SJCRH30 (cell line): ENCODE results near the gene NINJ2. TPM values are rescaled to one million over a fixed set of nuclear protein-coding genes. Genes with fewer than 3 reads are reported as not detected.

Experiments used
- DNase-seq, 2 experiments: peaks; one replicate each; pipeline ENCODE4 v3.0.0-alpha.2; 2015 to 2020
- H3K27ac ChIP-seq: fragments of 250-450 bp; sonication (Bioruptor Pico); 2 replicates; pipeline ENCODE4 v1.5.1; 2020; ENCODE audit warnings: mild to moderate bottlenecking, moderate library complexity
- H3K27me3 ChIP-seq: fragments of 250-450 bp; sonication (Bioruptor Pico); 2 replicates; pipeline ENCODE4 v1.5.1; 2020; ENCODE audit warnings: mild to moderate bottlenecking, moderate library complexity
- H3K36me3 ChIP-seq: fragments of 250-450 bp; sonication (Bioruptor Pico); 2 replicates; pipeline ENCODE4 v1.5.1; 2020; ENCODE audit warnings: mild to moderate bottlenecking, moderate library complexity
- H3K4me1 ChIP-seq: fragments of 250-450 bp; sonication (Bioruptor Pico); 2 replicates; pipeline ENCODE4 v1.5.1; 2020; ENCODE audit warnings: mild to moderate bottlenecking, moderate library complexity
- H3K4me3 ChIP-seq: fragments of 250-450 bp; sonication (Bioruptor Pico); 2 replicates; pipeline ENCODE4 v1.5.1; 2020; ENCODE audit warnings: mild to moderate bottlenecking, moderate library complexity
- H3K9me3 ChIP-seq: fragments of 250-450 bp; sonication (Bioruptor Pico); replicated peaks from 2 replicates; pipeline ENCODE4 v1.5.1; 2020; ENCODE audit warnings: mild to moderate bottlenecking, moderate library complexity
- total RNA-seq: library from RNA; depleted of rRNA; stranded (reverse); fragments of >200 nt; shearing (Covaris generic); gene quantifications from 2 replicates; pipeline ENCODE4 v1.2.3, GENCODE V29; 2014

The NINJ2 gene
- total RNA-seq, 1 experiment from 2014 or later, result 0.24 TPM

- Histone ChIP-seq H3K27ac (no peak overlapping the region), H3K9me3 (no peaks in the 10 kb centered on the region), H3K4me1 (peaks cover 2% of the 10 kb centered on the region; the same call in 1 of the 2 replicates), H3K36me3 (no peaks in the 10 kb centered on the region), H3K27me3 (no peaks in the 10 kb centered on the region), H3K4me3 (no peak overlapping the region)
- DNase-seq, result no peak
Measured at GRCh38 chr12:619346-619745, 43.9 kb downstream of the NINJ2 start.

GRCh38 chr12:618605-619004, 44.6 kb downstream of the NINJ2 start:
- Histone ChIP-seq H3K4me1 (peaks cover 2% of the 10 kb centered on the region; the same call in 1 of the 2 replicates), H3K27ac (no peak overlapping the region), H3K27me3 (no peaks in the 10 kb centered on the region), H3K9me3 (no peaks in the 10 kb centered on the region), H3K4me3 (no peak overlapping the region), H3K36me3 (no peaks in the 10 kb centered on the region)
- no peak for DNase-seq

- Histone ChIP-seq H3K4me1 (peaks cover 2% of the 10 kb centered on the region; the same call in 1 of the 2 replicates), H3K27me3 (no peaks in the 10 kb centered on the region), H3K36me3 (no peaks in the 10 kb centered on the region), H3K4me3 (no peak overlapping the region), H3K27ac (no peak overlapping the region), H3K9me3 (no peaks in the 10 kb centered on the region)
- DNase-seq, result peak; percentile 63 to 74
Measured at GRCh38 chr12:617304-617915, 45.8 kb downstream of the NINJ2 start.

GRCh38 chr12:615620-616019, 47.6 kb downstream of the NINJ2 start:
- Histone ChIP-seq H3K27ac (no peak overlapping the region), H3K36me3 (no peaks in the 10 kb centered on the region)

GRCh38 chr12:614411-614970, 48.8 kb downstream of the NINJ2 start:
- no peak overlapping the region for H3K27ac ChIP-seq
- H3K9me3 ChIP-seq, result no peaks in the 10 kb centered on the region; the same call in 1 of the 2 replicates
- H3K4me1 ChIP-seq, result peaks cover 8% of the 10 kb centered on the region
- no peak overlapping the region for H3K4me3 ChIP-seq
- peak; percentile 36 to 58 for DNase-seq
- H3K27me3 ChIP-seq, result no peaks in the 10 kb centered on the region
- no peaks in the 10 kb centered on the region for H3K36me3 ChIP-seq

More at GRCh38 chr12:615620-616019, 47.6 kb downstream of the NINJ2 start:
- Histone ChIP-seq H3K27me3 (no peaks in the 10 kb centered on the region), H3K4me1 (peaks cover 2% of the 10 kb centered on the region; the same call in 1 of the 2 replicates), H3K4me3 (no peak overlapping the region), H3K9me3 (no peaks in the 10 kb centered on the region; the same call in 1 of the 2 replicates)
- DNase-seq, result no peak

GRCh38 chr12:613996-614395, 49.2 kb downstream of the NINJ2 start:
- no peak for DNase-seq
- no peak overlapping the region for H3K27ac ChIP-seq
- H3K36me3 ChIP-seq, result no peaks in the 10 kb centered on the region
- no peak overlapping the region for H3K4me3 ChIP-seq
- H3K9me3 ChIP-seq, result no peaks in the 10 kb centered on the region; the same call in 1 of the 2 replicates
- H3K27me3 ChIP-seq, result no peaks in the 10 kb centered on the region
- peaks cover 8% of the 10 kb centered on the region for H3K4me1 ChIP-seq

GRCh38 chr12:612886-613285, 50.4 kb downstream of the NINJ2 start:
- peaks cover 8% of the 10 kb centered on the region for H3K4me1 ChIP-seq
- no peaks in the 10 kb centered on the region for H3K27me3 ChIP-seq
- H3K9me3 ChIP-seq, result no peaks in the 10 kb centered on the region; the same call in 1 of the 2 replicates
- DNase-seq, result no peak
- H3K4me3 ChIP-seq, result no peak overlapping the region
- no peaks in the 10 kb centered on the region for H3K36me3 ChIP-seq
- H3K27ac ChIP-seq, result no peak overlapping the region

GRCh38 chr12:612293-612692, 51.0 kb downstream of the NINJ2 start:
- Histone ChIP-seq H3K4me3 (no peak overlapping the region), H3K9me3 (no peaks in the 10 kb centered on the region; the same call in 1 of the 2 replicates), H3K27me3 (no peaks in the 10 kb centered on the region), H3K36me3 (no peaks in the 10 kb centered on the region), H3K4me1 (peaks cover 5% of the 10 kb centered on the region), H3K27ac (no peak overlapping the region)
- DNase-seq, result no peak

- Histone ChIP-seq H3K4me3 (no peak overlapping the region), H3K27ac (no peak overlapping the region), H3K4me1 (peaks cover 5% of the 10 kb centered on the region), H3K36me3 (no peaks in the 10 kb centered on the region), H3K9me3 (no peaks in the 10 kb centered on the region; the same call in 1 of the 2 replicates), H3K27me3 (no peaks in the 10 kb centered on the region)
- DNase-seq, result no peak
Measured at GRCh38 chr12:611721-612120, 51.5 kb downstream of the NINJ2 start.

- H3K27me3 ChIP-seq, result peaks cover 3% of the 10 kb centered on the region; the same call in 1 of the 2 replicates
- no peak overlapping the region for H3K27ac ChIP-seq
- H3K4me1 ChIP-seq, result peaks cover 5% of the 10 kb centered on the region
- no peak overlapping the region for H3K4me3 ChIP-seq
- H3K9me3 ChIP-seq, result no peaks in the 10 kb centered on the region; the same call in 1 of the 2 replicates
- H3K36me3 ChIP-seq, result no peaks in the 10 kb centered on the region
- no peak for DNase-seq
Measured at GRCh38 chr12:608921-609320, 54.3 kb downstream of the NINJ2 start.

GRCh38 chr12:608413-608812, 54.8 kb downstream of the NINJ2 start:
- Histone ChIP-seq H3K4me3 (no peak overlapping the region), H3K9me3 (no peaks in the 10 kb centered on the region; the same call in 1 of the 2 replicates), H3K4me1 (peaks cover 5% of the 10 kb centered on the region), H3K27me3 (peaks cover 3% of the 10 kb centered on the region; the same call in 1 of the 2 replicates), H3K36me3 (no peaks in the 10 kb centered on the region), H3K27ac (no peak overlapping the region)
- DNase-seq, result no peak

- Histone ChIP-seq H3K4me3 (no peak overlapping the region), H3K27ac (no peak overlapping the region), H3K9me3 (no peaks in the 10 kb centered on the region; the same call in 1 of the 2 replicates), H3K36me3 (no peaks in the 10 kb centered on the region), H3K4me1 (peaks cover 5% of the 10 kb centered on the region), H3K27me3 (peaks cover 3% of the 10 kb centered on the region; the same call in 1 of the 2 replicates)
- DNase-seq, result no peak
Measured at GRCh38 chr12:607541-608001, 55.7 kb downstream of the NINJ2 start.

- no peak overlapping the region for H3K4me3 ChIP-seq
- H3K27me3 ChIP-seq, result peaks cover 3% of the 10 kb centered on the region; the same call in 1 of the 2 replicates
- H3K9me3 ChIP-seq, result no peaks in the 10 kb centered on the region
- H3K27ac ChIP-seq, result no peak overlapping the region
- peaks cover under 1% of the 10 kb centered on the region for H3K4me1 ChIP-seq
- DNase-seq, result no peak
- H3K36me3 ChIP-seq, result no peaks in the 10 kb centered on the region
Measured at GRCh38 chr12:604956-605355, 58.3 kb downstream of the NINJ2 start.

- H3K9me3 ChIP-seq, result no peaks in the 10 kb centered on the region
- H3K4me1 ChIP-seq, result no peaks in the 10 kb centered on the region; the same call in 1 of the 2 replicates
- H3K27me3 ChIP-seq, result peaks cover 3% of the 10 kb centered on the region; the same call in 1 of the 2 replicates
- H3K27ac ChIP-seq, result no peak overlapping the region
- H3K36me3 ChIP-seq, result no peaks in the 10 kb centered on the region
- no peak overlapping the region for H3K4me3 ChIP-seq
- DNase-seq, result no peak
Measured at GRCh38 chr12:602700-603068, 60.6 kb downstream of the NINJ2 start.

- H3K9me3 ChIP-seq, result no peaks in the 10 kb centered on the region
- no peaks in the 10 kb centered on the region; the same call in 1 of the 2 replicates for H3K4me1 ChIP-seq
- H3K36me3 ChIP-seq, result no peaks in the 10 kb centered on the region
- H3K4me3 ChIP-seq, result no peak overlapping the region
- no peak for DNase-seq
- H3K27ac ChIP-seq, result no peak overlapping the region
- H3K27me3 ChIP-seq, result peaks cover 3% of the 10 kb centered on the region; the same call in 1 of the 2 replicates
Measured at GRCh38 chr12:601976-602699, 61.1 kb downstream of the NINJ2 start.
